Prostate gland (tissue), 2 donors: ENCODE measurements around the gene VILL.

ENCODE experiments used
- POLR2A ChIP-seq: fragments of 450-650 bp; IDR thresholded peaks from one replicate; pipeline ENCODE4 v1.6.1; 2016; ENCODE audit warnings: antibody characterized with exemption, mild to moderate bottlenecking
- TF ChIP-seq, protein P1 (sequence below), 4 experiments: fragments of 200-600 bp in 2 of 4; fragments of 450-650 bp in 2 of 4; sonication (generic) in 2 of 4; IDR thresholded peaks; 1 replicate in 3 of 4; 2 replicates in 1 of 4; pipeline ENCODE4 v1.5.1; 2016 to 2019; ENCODE audit warnings: antibody characterized with exemption in 4 of 4, mild to moderate bottlenecking in 2 of 4, moderate library complexity in 2 of 4

DNA sequence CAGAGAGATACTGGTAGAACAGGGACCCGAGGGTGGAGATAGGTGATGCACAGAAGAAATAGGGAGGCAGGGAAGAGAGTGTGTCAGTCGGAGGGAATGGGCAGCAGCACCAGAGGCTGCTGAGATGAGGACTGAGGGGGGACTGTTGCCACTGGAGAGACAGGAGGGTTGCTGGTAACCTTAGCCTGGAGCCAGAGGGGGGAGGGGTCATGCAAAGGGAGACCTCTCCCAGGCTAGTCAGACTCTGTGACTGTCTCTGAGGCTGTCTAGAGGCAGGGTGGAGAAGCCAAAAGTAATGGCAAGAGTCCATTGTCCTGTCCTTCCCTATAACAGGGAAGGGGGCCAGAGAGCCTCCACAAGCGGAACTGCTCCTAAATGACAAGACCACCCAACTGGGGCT is 46.3 kb downstream of the VILL start:
- TF ChIP-seq, protein P1, sequence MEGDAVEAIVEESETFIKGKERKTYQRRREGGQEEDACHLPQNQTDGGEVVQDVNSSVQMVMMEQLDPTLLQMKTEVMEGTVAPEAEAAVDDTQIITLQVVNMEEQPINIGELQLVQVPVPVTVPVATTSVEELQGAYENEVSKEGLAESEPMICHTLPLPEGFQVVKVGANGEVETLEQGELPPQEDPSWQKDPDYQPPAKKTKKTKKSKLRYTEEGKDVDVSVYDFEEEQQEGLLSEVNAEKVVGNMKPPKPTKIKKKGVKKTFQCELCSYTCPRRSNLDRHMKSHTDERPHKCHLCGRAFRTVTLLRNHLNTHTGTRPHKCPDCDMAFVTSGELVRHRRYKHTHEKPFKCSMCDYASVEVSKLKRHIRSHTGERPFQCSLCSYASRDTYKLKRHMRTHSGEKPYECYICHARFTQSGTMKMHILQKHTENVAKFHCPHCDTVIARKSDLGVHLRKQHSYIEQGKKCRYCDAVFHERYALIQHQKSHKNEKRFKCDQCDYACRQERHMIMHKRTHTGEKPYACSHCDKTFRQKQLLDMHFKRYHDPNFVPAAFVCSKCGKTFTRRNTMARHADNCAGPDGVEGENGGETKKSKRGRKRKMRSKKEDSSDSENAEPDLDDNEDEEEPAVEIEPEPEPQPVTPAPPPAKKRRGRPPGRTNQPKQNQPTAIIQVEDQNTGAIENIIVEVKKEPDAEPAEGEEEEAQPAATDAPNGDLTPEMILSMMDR (IDR thresholded peaks at IDR 0.05): no peak
- TF ChIP-seq POLR2A: no peak
